NCI-H526 (cell line): Measurements from ENCODE around the gene SLC27A1.
"Not testable (repeated sequence)": the region's sequence is repeated elsewhere in the genome, so short reads cannot be mapped to it uniquely, and the experiment has no call there.

Experiments
- DNase-seq, 2 experiments: peaks; one replicate each; lab custom pipeline; 2025; lab: John Stamatoyannopoulos, UW

Gene SLC27A1

DNA sequence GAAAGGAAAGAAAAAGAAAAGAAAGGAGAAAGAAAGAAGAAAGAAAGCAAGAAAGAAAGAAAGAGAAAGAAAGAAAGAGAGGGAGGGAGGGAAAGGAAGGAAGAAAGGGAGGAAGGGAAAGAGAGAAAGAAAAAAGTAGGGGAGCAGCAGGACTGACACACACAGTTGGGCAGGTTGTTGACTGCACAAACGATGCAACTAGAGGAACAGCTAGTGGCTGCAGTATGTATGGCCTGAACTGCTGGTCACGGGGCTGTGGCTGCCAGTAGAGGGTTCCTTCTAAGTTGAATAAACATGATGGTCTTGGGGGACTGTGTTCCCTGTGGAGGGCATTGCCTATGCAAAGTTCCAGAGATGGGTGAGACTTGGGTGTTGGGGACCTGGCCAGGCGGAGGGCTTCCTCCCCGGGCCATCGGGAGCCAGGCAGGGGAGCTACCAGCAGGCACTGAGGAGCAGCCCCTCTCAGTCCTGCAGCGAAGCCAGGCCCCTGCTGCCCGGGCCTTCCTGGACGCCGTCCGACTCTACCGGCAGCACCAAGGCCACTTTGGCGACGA is 68.4 kb downstream of the SLC27A1 start:
- no peak for DNase-seq

GRCh38 chr19:17539238-17540117 is 69.2 kb downstream of the SLC27A1 start:
- peak; percentile 85 to 97 for DNase-seq

DNA sequence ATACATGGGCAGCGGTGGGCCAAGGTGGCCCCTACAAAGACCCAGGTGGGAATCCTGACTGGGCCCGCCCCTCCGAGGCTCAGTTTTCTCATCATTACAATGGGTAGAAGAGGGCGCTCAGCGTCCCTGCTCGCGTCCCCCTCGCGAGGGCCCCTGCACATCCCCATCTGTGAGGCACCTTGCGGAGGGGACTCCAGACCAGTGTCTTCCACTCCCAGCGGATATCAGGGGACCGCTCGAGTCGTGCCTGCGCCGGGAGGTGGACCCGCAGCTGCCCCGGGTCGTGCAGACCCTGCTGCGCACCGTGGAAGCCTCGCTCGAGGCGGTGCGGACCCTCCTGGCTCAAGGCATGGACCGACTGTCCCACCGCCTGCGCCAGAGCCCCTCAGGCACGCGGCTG is 69.8 kb downstream of the SLC27A1 start:
- DNase-seq, result no peak

GRCh38 chr19:17541184-17541759 is 70.9 kb downstream of the SLC27A1 start:
- no peak for DNase-seq

- DNase-seq, result no peak
These were observed 71.7 kb downstream of the SLC27A1 start for GRCh38 chr19:17542042-17542441.

GRCh38 chr19:17542793-17543582 is 72.7 kb downstream of the SLC27A1 start:
- DNase-seq, result no peak

DNA sequence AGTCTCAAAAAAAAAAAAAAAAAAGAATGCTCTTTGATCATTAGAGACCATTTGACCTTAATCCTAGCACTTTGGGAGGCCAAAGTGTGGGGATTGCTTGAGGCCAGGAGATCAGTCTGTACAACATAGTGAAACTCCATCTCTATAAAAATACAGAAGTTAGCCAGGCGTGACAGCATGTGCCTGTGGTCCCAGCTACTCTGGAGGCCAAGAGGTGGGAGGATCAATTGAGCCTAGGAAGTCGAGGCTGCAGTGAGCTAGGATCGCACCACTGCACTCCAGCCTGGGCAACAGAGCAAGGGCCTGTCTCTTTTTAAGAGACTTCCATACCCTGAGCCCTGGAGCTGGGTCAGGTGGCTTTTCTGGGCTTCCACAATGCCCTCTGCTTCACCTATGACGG is 73.7 kb downstream of the SLC27A1 start:
- no peak for DNase-seq

- no peak for DNase-seq
These were observed 74.1 kb downstream of the SLC27A1 start for GRCh38 chr19:17544418-17544817.

- no peak for DNase-seq
These were observed 77.8 kb downstream of the SLC27A1 start for GRCh38 chr19:17548145-17548544.

DNA sequence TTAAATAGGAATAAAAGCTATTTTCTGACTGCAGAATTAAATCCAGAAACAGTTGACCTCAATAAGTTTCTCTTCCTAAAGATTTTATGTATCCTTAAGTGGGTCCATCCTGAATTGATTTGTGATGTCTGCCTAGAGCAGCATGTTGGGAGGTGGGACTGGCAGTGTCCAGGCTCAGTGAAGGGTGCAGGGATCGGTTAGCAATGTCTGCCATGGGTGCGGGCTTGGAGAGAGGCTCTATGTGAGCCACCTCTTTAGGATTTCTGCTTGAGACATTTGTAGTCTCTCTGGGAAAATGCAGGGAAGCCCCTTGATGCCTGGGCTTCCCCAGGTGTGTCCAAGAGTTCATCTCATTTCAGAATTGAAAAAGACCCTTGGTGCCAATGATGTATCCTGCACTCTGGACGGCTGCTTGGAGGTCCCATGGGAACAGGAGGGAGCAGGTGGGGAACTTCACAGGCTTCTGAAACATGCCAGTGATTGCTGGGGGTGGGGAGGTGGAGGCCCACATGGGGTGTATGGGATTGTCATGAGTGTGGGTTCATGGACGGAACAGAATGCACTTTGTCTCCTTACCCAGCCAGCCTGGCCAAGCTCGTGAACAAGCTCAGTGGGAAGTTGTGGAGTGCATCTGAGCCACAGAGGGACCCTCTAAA is 78.9 kb downstream of the SLC27A1 start:
- no peak for DNase-seq

- no peak for DNase-seq
These were observed 79.8 kb downstream of the SLC27A1 start for GRCh38 chr19:17550076-17550667.

GRCh38 chr19:17552735-17553134 is 82.4 kb downstream of the SLC27A1 start:
- not testable (repeated sequence) for DNase-seq

DNA sequence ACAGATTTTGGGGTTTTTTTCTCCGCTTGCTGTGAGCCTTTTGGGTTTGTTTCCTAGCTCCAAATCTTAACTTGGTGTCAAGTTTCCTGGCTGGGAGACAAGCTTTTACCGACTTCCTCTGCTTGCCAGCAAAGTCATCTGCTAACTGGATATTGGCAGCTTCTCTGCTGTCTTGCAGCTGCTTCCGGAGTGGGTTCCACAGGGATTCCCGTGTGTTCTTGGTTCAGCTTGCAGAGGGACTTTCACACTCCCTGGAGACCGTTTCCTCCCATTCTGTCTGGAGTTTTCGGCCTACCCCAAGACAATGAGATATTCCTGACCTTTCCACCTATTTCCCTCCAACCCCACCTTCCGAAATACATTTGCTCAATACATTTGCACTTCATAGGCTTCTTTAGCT is 82.9 kb downstream of the SLC27A1 start:
- DNase-seq, result no peak

DNA sequence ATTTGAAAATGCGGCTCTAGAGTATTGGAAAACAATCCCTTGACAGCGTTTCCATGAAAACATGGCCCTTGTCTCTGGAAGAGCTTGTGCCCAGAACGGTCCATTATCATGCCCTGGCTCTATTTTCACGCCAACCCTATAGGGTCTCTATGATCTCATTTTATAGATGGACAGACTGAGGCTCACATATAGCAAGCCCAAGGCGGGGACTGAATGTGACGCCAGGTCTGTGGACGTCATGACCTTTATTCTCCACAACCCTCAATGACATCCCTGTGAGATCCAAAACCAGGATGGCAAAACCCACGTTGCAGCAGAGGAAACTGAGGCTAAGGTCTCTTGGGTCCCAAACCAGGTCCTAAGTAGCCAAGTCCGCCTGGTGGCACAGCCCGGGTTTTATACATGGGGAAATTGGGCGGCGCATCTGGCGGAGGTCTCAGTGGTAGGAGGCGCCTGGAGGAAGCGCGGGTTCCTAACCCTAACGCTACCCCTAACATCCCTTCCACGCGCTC is 84.7 kb downstream of the SLC27A1 start:
- no peak for DNase-seq

- peak; percentile 81 to 97 for DNase-seq
These were observed 85.2 kb downstream of the SLC27A1 start, which contains the start of gene COLGALT1 for GRCh38 chr19:17555480-17555928. Gene COLGALT1 (plus strand): TSS chr19:17555649. CDS start chr19:17555714, 65 bp downstream.
